ENCODE data around the gene ABLIM2. TPM values are rescaled to one million over a fixed set of nuclear protein-coding genes. Genes with fewer than 3 reads are reported as not detected.

The ABLIM2 gene
- total and polyA plus RNA-seq, 2 of the 4 experiments (the other 2 are of a cell fraction) = under 0.01 to 0.10 TPM

GRCh38 chr4:7993671-7994070 is 164.9 kb downstream of the ABLIM2 start:
- H3K4ac ChIP-seq (ENCODE audit: low read depth, low read length) = no peak overlapping the region
- H3K23ac ChIP-seq (ENCODE audit: low read depth, low read length) = no peak overlapping the region
- no peak overlapping the region for H3K4me3 ChIP-seq (ENCODE audit: insufficient read depth, low read depth, low read length)
- no peak overlapping the region for H4K8ac ChIP-seq (ENCODE audit: low read depth in 2 of 2, low read length in 2 of 2)
- no peak overlapping the region for H4K5ac ChIP-seq (ENCODE audit: low read depth, low read length)
- no peaks in the 10 kb centered on the region for H3K36me3 ChIP-seq (ENCODE audit: control insufficient read depth, insufficient read depth, low read length)
- no peak overlapping the region for H2AFZ ChIP-seq (replicated peaks; ENCODE audit: low read length, poor library complexity)
- H2BK5ac ChIP-seq (ENCODE audit: low read depth, low read length, poor library complexity, severe bottlenecking) = no peak overlapping the region
- H3K9ac ChIP-seq (ENCODE audit: low read depth, low read length) = no peak overlapping the region
- H3K9me1 ChIP-seq (ENCODE audit: insufficient read depth, low read length) = no peaks in the 10 kb centered on the region
- ChIA-PET POLR2A (ENCODE audit: unreplicated experiment) (no interaction called here), CTCF (no interaction called here)
- H2BK15ac ChIP-seq (ENCODE audit: low read depth, low read length) = no peak overlapping the region
- H2BK120ac ChIP-seq (ENCODE audit: low read depth, low read length) = no peak overlapping the region
- no peak overlapping the region for H2AK9ac ChIP-seq (replicated peaks; ENCODE audit: low read depth, low read length, poor library complexity)
- no peak overlapping the region for H4K91ac ChIP-seq (ENCODE audit: insufficient read depth, low read depth, low read length)
- H2AK5ac ChIP-seq (ENCODE audit: low read depth, low read length) = no peak overlapping the region
- intact Hi-C loops (cut with micrococcal nuclease) (no loop called here), dilution Hi-C loops (cut with HindIII; ENCODE audit: low sequenced_read_pairs, unreplicated experiment) (no loop called here), in situ Hi-C loops (cut with MboI; ENCODE audit: low sequenced_read_pairs) (no loop called here)
- no peaks in the 10 kb centered on the region; the same call in 1 of the 2 replicates for H4K20me1 ChIP-seq (ENCODE audit: insufficient read depth, low read length)
- H3K27ac ChIP-seq (ENCODE audit: insufficient read depth, low read length) = no peak overlapping the region
- BruUV-seq (replicated peaks) = no TSS peak
- no peak overlapping the region for H2BK20ac ChIP-seq (ENCODE audit: low read depth, low read length)
- H3K56ac ChIP-seq (ENCODE audit: extremely low read depth, insufficient read depth, low read length) = no peak overlapping the region
- H3K14ac ChIP-seq (replicated peaks; ENCODE audit: low read depth, low read length) = no peak overlapping the region
- H3K27me3 ChIP-seq (ENCODE audit: control insufficient read depth, insufficient read depth, low read length) = peaks cover 26% of the 10 kb centered on the region
- no peak overlapping the region for H3K4me2 ChIP-seq (ENCODE audit: low read depth, low read length)
- no peak overlapping the region for H3K18ac ChIP-seq (ENCODE audit: low read depth, low read length)
- no peak for ATAC-seq (ENCODE audit: low read depth)
- no peaks in the 10 kb centered on the region for H3K4me1 ChIP-seq (ENCODE audit: control insufficient read depth, insufficient read depth, low read length)
- H3K9me3 ChIP-seq (ENCODE audit: control insufficient read depth, insufficient read depth, low read length) = peaks cover 5% of the 10 kb centered on the region
- H3K79me1 ChIP-seq (ENCODE audit: low read depth in 1 of 2, low read length in 2 of 2) = no peaks in the 10 kb centered on the region
- TF ChIP-seq CEBPB (IDR thresholded peaks at IDR 0.05; ENCODE audit: low read depth, low read length) = no peak
- no peak for DNase-seq
- WGBS, 2 experiments (ENCODE audit: extremely low coverage in 2 of 2, insufficient read length in 1 of 2) = no CpG with 5 or more reads among the region's 6 CpGs
